IgD-negative memory B cell (primary cell): ENCODE data around the gene STYXL2. TPM values are rescaled to one million over a fixed set of nuclear protein-coding genes. Genes with fewer than 3 reads are reported as not detected.
A peak's percentile ranks its signal among the peaks of the same experiment; 100 is the strongest.

Source experiments
- H3K27ac Mint-ChIP-seq, 3 donors: one replicate each; pipeline ENCODE4 v1.8.0; 2020 to 2022; ENCODE audit warnings: mild to moderate bottlenecking in 3 of 3, mixed read lengths in 3 of 3, moderate library complexity in 1 of 3
- H3K27me3 Mint-ChIP-seq: one replicate; pipeline ENCODE4 v1.8.0; 2021; ENCODE audit warnings: mixed read lengths
- H3K36me3 Mint-ChIP-seq: one replicate; pipeline ENCODE4 v1.8.0; 2020; ENCODE audit warnings: mild to moderate bottlenecking, mixed read lengths
- H3K4me1 Mint-ChIP-seq, 3 donors: one replicate each; pipeline ENCODE4 v1.8.0; 2020 to 2022; ENCODE audit warnings: mixed read lengths in 3 of 3, mild to moderate bottlenecking in 1 of 3
- H3K4me3 Mint-ChIP-seq, 4 donors: one replicate each; pipeline ENCODE4 v1.8.0; 2020 to 2022; ENCODE audit warnings: mild to moderate bottlenecking in 4 of 4, mixed read lengths in 4 of 4, moderate library complexity in 3 of 4
- H3K9me3 Mint-ChIP-seq, 3 donors: one replicate each; pipeline ENCODE4 v1.8.0; 2020 to 2021; ENCODE audit warnings: mixed read lengths in 3 of 3, mild to moderate bottlenecking in 1 of 3
- polyA plus RNA-seq: library from polyadenylated mRNA; unstranded; fragments of 300-500 nt; fragmentation: Illumina TruSeq; gene quantifications from one replicate; pipeline ENCODE4 v1.2.3, GENCODE V29; 2021

STYXL2 gene
- polyA plus RNA-seq, 1 donor from 2014 or later: not detected

DNA sequence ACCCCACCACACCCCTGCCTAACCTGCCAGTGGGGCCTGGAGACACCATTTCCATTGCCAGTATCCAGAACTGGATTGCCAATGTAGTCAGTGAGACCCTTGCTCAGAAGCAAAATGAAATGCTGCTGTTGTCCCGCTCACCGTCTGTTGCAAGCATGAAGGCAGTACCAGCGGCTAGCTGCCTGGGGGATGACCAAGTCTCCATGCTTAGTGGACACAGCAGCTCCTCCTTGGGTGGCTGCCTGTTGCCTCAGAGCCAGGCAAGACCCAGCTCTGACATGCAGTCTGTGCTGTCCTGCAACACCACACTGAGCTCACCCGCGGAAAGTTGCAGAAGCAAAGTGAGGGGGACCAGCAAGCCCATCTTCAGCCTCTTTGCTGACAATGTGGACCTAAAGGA, 33.4 kb downstream of the STYXL2 start:
- Mint-ChIP-seq H3K4me3 (no peak overlapping the region), H3K27me3 (peaks cover 29% of the 10 kb centered on the region), H3K27ac (no peak overlapping the region), H3K9me3 (no peaks in the 10 kb centered on the region), H3K36me3 (no peaks in the 10 kb centered on the region), H3K4me1 (no peaks in the 10 kb centered on the region)

DNA sequence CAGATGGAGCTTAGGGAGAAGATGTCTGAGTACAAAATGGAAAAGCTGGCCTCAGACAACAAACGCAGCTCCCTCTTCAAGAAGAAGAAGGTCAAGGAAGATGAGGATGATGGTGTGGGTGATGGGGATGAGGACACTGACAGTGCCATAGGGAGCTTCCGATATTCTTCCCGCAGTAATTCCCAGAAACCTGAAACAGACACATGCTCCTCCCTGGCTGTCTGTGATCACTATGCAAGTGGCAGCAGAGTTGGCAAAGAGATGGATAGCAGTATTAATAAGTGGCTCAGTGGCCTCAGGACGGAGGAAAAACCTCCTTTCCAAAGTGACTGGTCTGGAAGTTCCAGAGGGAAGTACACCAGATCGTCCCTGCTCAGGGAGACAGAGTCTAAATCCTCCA, 33.8 kb downstream of the STYXL2 start:
- Mint-ChIP-seq H3K27ac (no peak overlapping the region), H3K9me3 (no peaks in the 10 kb centered on the region), H3K4me1 (no peaks in the 10 kb centered on the region), H3K36me3 (no peaks in the 10 kb centered on the region), H3K4me3 (no peak overlapping the region), H3K27me3 (peaks cover 29% of the 10 kb centered on the region)

DNA sequence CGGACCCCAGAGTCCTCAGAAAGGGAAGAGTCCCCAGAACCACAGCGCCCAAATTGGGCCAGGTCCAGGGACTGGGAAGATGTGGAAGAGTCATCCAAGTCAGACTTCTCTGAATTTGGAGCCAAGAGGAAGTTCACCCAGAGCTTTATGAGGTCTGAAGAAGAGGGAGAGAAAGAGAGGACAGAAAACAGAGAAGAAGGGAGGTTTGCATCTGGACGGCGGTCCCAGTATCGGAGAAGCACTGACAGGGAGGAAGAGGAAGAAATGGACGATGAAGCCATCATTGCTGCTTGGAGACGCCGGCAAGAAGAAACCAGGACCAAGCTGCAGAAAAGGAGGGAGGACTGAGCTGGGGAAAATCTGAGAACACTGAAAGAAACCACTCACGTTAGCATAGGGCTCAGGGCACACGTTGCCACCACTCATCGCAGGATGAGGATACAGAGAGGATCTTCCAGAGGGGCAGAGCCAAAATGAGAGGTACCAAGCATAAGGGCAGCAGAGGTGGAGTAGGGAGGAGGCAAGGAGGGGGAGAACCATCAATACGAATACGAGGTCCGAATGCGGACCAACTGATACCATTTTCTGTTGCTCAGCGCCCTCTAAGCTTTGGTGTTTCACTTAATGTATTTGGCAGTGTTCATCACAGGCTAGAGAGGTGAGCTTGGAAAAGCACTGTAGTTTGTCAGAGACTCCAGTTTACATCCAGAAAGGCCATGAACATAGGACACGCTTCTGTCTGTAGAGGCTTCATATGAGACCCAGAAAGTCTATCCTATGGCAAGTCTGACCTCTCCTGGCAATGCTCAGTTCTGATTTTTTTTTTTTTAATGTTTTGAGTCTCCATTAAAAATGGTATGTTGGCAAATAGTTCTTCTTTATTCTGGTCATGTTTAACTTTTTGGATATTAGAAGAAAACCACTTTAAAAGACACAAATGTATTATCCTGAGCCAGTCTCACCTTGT, 34.7 kb downstream of the STYXL2 start:
- H3K4me1 Mint-ChIP-seq: no peaks in the 10 kb centered on the region
- H3K27ac Mint-ChIP-seq: no peak overlapping the region
- H3K36me3 Mint-ChIP-seq: no peaks in the 10 kb centered on the region
- H3K4me3 Mint-ChIP-seq: no peak overlapping the region
- no peaks in the 10 kb centered on the region for H3K9me3 Mint-ChIP-seq
- peaks cover 33% of the 10 kb centered on the region for H3K27me3 Mint-ChIP-seq

DNA sequence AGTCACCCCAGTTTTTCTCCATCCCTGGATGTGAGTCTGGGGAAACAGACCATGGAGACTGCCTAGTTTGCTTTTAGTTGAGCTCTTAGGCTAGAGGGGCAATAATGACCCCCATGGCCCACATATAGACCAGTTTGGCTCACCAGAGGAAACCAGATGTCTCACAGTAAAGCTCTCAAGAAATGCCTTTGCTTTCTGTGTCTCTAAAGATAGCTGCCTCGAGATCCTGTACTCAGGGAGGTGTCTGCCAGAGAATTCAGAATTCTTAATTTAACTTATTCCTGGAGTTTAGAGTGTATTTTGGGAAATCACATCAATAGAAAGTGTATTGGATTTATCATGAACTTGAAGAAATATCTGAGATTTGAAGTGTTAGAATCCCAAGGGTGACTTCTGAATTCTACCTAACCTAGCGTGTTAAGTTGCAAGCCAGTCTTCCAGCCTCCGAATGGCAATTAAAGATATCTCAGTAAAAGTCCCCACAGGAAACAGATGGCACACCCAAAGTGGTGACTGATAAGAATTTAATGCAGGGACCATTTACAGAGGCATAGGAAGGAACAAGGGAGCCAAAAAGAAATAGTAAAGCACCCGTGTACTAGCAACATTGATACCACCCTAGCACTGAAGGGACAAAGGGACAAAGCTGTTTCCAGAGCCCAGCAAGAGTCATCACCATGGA, 37.1 kb downstream of the STYXL2 start:
- H3K4me1 Mint-ChIP-seq: peaks cover 0 to 2% (median 0%) of the 10 kb centered on the region in 3 donors
- H3K27ac Mint-ChIP-seq: no peak overlapping the region
- peaks cover 38% of the 10 kb centered on the region for H3K27me3 Mint-ChIP-seq

DNA sequence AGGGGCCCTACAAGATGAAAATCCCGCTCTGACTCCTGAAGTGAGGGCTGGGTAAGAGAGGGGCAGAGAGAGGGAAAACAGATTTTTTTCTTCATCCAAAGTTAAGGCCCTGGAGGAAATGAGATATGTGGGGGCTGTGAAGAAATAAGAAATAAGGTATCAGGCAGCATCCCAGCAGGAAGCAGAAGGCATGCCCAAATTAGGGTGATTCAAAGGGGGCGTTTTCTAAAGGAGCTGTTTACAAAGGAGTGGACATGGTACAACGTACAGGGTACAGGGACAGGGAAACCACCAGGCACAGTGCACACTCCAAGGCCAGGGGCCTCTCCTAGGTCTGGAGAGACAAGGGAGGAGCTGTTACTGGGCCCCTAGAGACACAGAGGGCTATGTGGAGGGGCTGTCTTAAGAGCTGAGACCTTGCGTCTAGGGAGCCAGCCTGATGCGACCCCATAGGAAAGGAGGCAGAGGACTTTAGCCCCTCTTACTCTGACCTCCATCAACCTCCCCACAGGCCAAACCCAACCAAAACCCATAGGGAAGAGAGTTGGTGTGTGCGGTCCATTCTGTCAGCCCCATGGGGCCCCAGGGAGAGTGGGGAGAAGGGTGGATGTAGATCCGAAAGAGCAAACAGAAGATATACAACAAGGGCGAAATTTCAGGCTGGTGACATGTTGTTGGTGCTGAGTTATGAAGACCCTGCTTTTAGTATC, 38.6 kb downstream of the STYXL2 start:
- Mint-ChIP-seq H3K4me3 (no peak overlapping the region), H3K9me3 (no peaks in the 10 kb centered on the region), H3K27me3 (peaks cover 30% of the 10 kb centered on the region), H3K4me1 (peaks cover 0 to 2% (median 0%) of the 10 kb centered on the region in 3 donors), H3K27ac (no peak overlapping the region), H3K36me3 (no peaks in the 10 kb centered on the region)

More for the DNA sequence above, 37.1 kb downstream of the STYXL2 start:
- Mint-ChIP-seq H3K36me3 (no peaks in the 10 kb centered on the region), H3K4me3 (no peak overlapping the region), H3K9me3 (no peaks in the 10 kb centered on the region)

DNA sequence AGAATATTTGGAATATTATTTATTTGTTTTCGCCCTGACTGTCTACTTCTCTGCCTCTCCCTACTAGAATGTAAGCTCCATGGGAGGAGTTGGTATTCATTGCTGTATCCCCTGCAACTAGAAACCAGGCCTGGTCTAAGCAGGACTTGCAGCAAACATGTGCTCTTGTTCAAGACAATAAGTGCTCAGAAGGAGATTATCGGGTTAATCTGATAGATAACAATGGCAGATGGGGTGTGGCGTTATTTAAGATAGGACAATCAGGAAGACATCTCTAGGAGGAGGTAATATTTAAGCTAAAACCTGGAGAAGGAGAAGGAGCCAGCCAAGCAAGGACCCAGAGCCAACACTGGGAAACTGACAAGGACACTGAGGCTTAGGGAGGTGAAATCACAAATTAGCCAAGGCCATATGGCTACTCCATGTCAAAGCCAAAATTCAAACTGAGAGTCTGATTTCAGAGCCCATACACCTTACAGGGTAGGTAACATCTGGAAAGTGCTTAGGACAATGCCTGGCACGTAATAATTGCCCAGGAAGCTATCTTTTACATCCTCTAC, 41.5 kb downstream of the STYXL2 start:
- Mint-ChIP-seq H3K4me3 (no peak overlapping the region), H3K4me1 (peaks cover 0 to 2% (median 0%) of the 10 kb centered on the region in 3 donors), H3K27ac (no peak overlapping the region), H3K27me3 (peaks cover 18% of the 10 kb centered on the region), H3K36me3 (peaks cover 1% of the 10 kb centered on the region), H3K9me3 (no peaks in the 10 kb centered on the region)

DNA sequence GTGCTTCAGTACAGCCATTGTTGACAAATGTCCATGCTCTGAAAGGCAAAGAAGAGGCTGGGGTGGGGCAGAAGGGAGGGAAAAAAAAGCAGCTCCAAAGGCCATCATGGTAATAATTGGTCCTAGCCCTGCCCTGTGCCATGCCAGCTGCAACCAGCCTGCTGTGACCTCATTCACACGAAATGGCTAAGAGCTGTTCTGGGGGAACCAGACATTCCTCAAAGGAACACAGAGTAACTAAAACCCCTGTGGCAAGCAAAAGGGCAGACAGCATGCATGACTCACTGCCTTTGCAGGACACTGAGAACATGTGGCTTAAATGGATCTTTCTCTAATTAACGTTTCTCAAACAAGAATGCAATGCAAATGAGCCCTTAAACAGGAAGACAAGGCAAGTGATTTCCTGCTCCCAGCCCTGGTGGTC, 42.3 kb downstream of the STYXL2 start:
- H3K4me3 Mint-ChIP-seq: no peak overlapping the region
- peaks cover 0 to 2% (median 0%) of the 10 kb centered on the region in 3 donors for H3K4me1 Mint-ChIP-seq
- peaks cover 1% of the 10 kb centered on the region for H3K36me3 Mint-ChIP-seq
- no peaks in the 10 kb centered on the region for H3K9me3 Mint-ChIP-seq
- no peak overlapping the region for H3K27ac Mint-ChIP-seq
- peaks cover 15% of the 10 kb centered on the region for H3K27me3 Mint-ChIP-seq

DNA sequence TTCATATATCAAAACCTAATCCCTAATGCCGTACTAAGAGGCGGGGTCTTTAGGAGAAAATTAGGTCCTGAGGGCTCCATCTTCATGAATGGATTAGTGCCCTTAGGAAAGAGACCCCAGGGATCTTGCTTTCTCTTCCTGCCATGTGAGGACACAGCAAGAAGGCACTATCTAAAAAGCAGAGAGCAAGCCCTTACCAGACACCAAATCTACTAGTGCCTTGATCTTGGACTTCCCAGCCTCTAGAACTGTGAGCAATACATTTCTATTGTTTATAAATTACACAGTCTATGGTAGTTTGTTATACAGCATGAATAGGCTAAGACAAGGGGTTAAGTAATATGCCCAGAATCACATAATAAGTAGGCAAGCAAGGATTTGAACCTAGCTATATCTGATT, 42.9 kb downstream of the STYXL2 start:
- peaks cover 0 to 2% (median 0%) of the 10 kb centered on the region in 3 donors for H3K4me1 Mint-ChIP-seq
- peaks cover 10% of the 10 kb centered on the region for H3K27me3 Mint-ChIP-seq
- peaks cover 0 to 2% (median 0%) of the 10 kb centered on the region in 3 donors for H3K9me3 Mint-ChIP-seq
- no peak overlapping the region for H3K4me3 Mint-ChIP-seq
- peak overlapping the region in 1 of 3 donors; percentile 28 for H3K27ac Mint-ChIP-seq
- H3K36me3 Mint-ChIP-seq: peaks cover 1% of the 10 kb centered on the region

DNA sequence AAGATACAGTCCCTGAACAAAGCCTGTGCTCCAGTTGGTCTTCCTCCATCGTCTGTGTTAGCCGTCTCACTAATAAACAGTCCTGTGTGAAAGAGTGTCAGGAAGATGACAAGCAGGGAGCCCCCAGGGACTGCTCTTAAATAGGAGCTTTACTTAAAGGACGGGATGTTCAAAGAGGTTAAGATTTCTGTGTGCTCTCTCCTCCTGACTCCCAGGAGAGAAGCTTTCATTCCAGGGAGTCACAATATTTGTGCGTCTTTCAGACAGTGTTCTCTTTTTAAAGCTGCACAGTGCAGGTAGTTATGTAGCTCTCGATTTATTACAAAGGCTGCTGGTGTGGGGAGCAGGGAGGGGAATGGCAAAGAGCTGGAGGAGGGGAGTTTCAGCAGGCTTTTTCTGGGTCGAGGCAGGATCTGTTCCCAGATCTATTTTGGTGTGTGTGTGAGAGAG, 43.5 kb downstream of the STYXL2 start:
- H3K27ac Mint-ChIP-seq: peak overlapping the region in 1 of 3 donors; percentile 28
- H3K36me3 Mint-ChIP-seq: peaks cover 1% of the 10 kb centered on the region
- peaks cover 10% of the 10 kb centered on the region for H3K27me3 Mint-ChIP-seq
- H3K4me3 Mint-ChIP-seq: peak overlapping the region in 1 of 4 donors; percentile 43
- peaks cover 0 to 2% (median 0%) of the 10 kb centered on the region in 3 donors for H3K9me3 Mint-ChIP-seq
- peaks cover 0 to 2% (median 0%) of the 10 kb centered on the region in 3 donors for H3K4me1 Mint-ChIP-seq

DNA sequence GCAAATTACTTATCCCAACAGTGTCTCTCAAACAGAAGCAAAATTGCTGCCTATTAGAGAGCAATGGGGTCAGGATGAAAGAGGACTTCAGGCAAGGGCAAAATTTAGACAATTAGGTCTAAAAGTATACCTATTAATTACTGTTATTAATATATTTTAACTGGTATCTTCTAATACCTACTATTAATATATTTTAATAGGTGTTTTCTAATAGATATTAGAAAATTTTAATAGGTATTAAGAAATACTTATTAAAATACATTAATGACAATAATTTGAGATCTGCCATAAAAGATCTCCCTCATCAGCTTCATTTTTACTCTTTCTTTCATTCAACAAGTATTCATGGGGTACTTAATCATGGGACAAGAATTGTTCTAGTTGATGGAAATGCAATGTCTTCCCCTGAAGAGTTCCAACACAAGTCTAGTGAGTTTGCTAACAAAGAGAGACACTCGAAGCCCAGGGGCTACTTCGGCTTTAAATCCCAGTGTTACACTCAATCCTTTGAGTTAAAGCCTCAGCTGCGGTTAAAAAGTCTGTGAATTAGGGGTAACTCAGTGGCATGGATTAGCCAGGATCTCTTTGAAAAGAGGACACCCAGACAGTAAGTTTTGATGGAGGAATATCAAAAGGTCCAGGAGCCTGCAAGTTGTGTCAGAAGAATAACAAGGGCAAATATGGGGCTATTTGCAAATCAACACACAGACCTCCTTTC, 44.1 kb downstream of the STYXL2 start:
- Mint-ChIP-seq H3K4me1 (peaks cover 0 to 2% (median 0%) of the 10 kb centered on the region in 3 donors), H3K27me3 (peaks cover 7% of the 10 kb centered on the region), H3K27ac (no peak overlapping the region), H3K4me3 (no peak overlapping the region), H3K36me3 (peaks cover 1% of the 10 kb centered on the region), H3K9me3 (peaks cover 0 to 2% (median 0%) of the 10 kb centered on the region in 3 donors)

DNA sequence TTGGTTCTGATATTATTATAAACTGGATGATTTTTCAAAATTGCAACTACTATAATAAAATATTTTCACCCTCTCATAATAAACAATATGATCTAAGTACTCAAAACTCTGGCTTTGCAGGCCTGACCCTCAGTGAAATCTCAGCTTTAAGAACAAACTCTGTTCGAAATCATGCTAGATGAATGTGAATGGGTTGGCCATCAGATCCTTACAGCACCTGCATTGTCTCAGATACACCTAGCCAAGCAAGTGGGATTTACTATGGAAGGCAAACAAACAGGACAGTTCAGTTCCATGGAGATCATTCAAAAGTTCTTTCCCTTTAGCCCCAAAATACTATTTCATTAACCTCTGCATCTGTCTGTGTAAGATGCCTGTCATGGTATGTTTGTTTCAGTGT, 44.8 kb downstream of the STYXL2 start:
- peaks cover 1% of the 10 kb centered on the region for H3K36me3 Mint-ChIP-seq
- H3K9me3 Mint-ChIP-seq: peaks cover 0 to 2% (median 0%) of the 10 kb centered on the region in 3 donors
- H3K27ac Mint-ChIP-seq: no peak overlapping the region
- peaks cover 0 to 2% (median 0%) of the 10 kb centered on the region in 3 donors for H3K4me1 Mint-ChIP-seq
- no peak overlapping the region for H3K4me3 Mint-ChIP-seq
- H3K27me3 Mint-ChIP-seq: peaks cover 5% of the 10 kb centered on the region

DNA sequence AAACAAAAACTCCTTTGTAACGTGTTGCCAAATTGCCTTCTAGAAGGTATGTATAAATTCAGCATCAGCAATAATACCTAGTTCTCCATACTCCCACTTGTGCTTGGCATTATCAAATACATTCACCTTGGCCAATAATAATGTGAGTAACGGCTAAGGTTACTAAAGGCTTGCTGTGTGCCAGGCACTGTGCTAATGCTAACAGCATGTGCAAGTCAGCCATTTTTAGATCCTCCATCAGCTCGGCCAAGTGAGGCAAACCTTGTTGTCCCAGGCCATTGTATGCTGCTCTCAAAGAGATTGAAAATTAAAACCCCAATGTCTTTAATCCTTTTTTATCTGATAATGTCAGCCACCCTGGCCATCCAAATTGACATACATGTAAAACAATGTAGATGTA, 48.1 kb downstream of the STYXL2 start:
- peaks cover 6% of the 10 kb centered on the region for H3K27me3 Mint-ChIP-seq
- peaks cover 1% of the 10 kb centered on the region for H3K36me3 Mint-ChIP-seq
- peaks cover 0 to 10% (median 7%) of the 10 kb centered on the region in 3 donors for H3K9me3 Mint-ChIP-seq
- no peak overlapping the region for H3K27ac Mint-ChIP-seq
- H3K4me1 Mint-ChIP-seq: no peaks in the 10 kb centered on the region
- no peak overlapping the region for H3K4me3 Mint-ChIP-seq
